HL-60 (cell line): ENCODE results near the gene CCM2L.
A peak's percentile ranks its signal among the peaks of the same experiment; 100 is the strongest.

Experiments used
- DNase-seq, 2 experiments: peaks; one replicate each; pipeline ENCODE4 v3.0.0-alpha.2; 2010 to 2020; ENCODE audit warnings: low read depth in 1 of 2, low spot score in 1 of 2
- H3K27ac ChIP-seq: fragments of 250-450 bp; sonication (Bioruptor Pico); replicated peaks from 2 replicates; pipeline ENCODE4 v1.5.1; 2020; ENCODE audit warnings: mild to moderate bottlenecking, moderate library complexity
- H3K27me3 ChIP-seq: fragments of 250-450 bp; sonication (Bioruptor Pico); 2 replicates; pipeline ENCODE4 v1.5.1; 2021; ENCODE audit warnings: mild to moderate bottlenecking, moderate library complexity; ENCODE audit not compliant: insufficient read depth, poor library complexity, severe bottlenecking
- H3K4me3 ChIP-seq: replicated peaks from 2 replicates; pipeline ENCODE4 v1.5.1; 2011; ENCODE audit warnings: mild to moderate bottlenecking, control low read depth, low read length; ENCODE audit not compliant: insufficient read depth
- GABPA ChIP-seq: IDR thresholded peaks from 2 replicates; pipeline ENCODE4 v1.6.1; 2012; ENCODE audit warnings: low read depth
- POLR2AphosphoS5 ChIP-seq: IDR thresholded peaks from 2 replicates; pipeline ENCODE4 v1.6.1; 2012; ENCODE audit warnings: low read depth
- SPI1 ChIP-seq: IDR thresholded peaks from 2 replicates; pipeline ENCODE4 v1.6.1; 2012; ENCODE audit warnings: low read depth, mild to moderate bottlenecking, borderline replicate concordance
- TF ChIP-seq, protein P1 (sequence below): IDR thresholded peaks from 2 replicates; pipeline ENCODE4 v1.6.1; 2012; ENCODE audit warnings: low read depth; ENCODE audit not compliant: insufficient replicate concordance
- TF ChIP-seq, protein P2 (sequence below): IDR thresholded peaks from one replicate; pipeline ENCODE4 v1.5.1; 2011; ENCODE audit warnings: low read length, control low read depth, inconsistent platforms; ENCODE audit not compliant: insufficient read depth

The CCM2L gene

GRCh38 chr20:32069711-32070110 lies 59.5 kb downstream of the CCM2L start:
- no peak overlapping the region for H3K4me3 ChIP-seq
- DNase-seq, result no peak
- H3K27ac ChIP-seq, result peak overlapping the region; percentile 60
- no peak for TF ChIP-seq POLR2AphosphoS5
- TF ChIP-seq GABPA, result no peak
- peak; percentile 45; the same call in 1 of the 2 replicates for TF ChIP-seq SPI1
- TF ChIP-seq, protein P1, sequence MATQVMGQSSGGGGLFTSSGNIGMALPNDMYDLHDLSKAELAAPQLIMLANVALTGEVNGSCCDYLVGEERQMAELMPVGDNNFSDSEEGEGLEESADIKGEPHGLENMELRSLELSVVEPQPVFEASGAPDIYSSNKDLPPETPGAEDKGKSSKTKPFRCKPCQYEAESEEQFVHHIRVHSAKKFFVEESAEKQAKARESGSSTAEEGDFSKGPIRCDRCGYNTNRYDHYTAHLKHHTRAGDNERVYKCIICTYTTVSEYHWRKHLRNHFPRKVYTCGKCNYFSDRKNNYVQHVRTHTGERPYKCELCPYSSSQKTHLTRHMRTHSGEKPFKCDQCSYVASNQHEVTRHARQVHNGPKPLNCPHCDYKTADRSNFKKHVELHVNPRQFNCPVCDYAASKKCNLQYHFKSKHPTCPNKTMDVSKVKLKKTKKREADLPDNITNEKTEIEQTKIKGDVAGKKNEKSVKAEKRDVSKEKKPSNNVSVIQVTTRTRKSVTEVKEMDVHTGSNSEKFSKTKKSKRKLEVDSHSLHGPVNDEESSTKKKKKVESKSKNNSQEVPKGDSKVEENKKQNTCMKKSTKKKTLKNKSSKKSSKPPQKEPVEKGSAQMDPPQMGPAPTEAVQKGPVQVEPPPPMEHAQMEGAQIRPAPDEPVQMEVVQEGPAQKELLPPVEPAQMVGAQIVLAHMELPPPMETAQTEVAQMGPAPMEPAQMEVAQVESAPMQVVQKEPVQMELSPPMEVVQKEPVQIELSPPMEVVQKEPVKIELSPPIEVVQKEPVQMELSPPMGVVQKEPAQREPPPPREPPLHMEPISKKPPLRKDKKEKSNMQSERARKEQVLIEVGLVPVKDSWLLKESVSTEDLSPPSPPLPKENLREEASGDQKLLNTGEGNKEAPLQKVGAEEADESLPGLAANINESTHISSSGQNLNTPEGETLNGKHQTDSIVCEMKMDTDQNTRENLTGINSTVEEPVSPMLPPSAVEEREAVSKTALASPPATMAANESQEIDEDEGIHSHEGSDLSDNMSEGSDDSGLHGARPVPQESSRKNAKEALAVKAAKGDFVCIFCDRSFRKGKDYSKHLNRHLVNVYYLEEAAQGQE, result no peak
- TF ChIP-seq, protein P2, sequence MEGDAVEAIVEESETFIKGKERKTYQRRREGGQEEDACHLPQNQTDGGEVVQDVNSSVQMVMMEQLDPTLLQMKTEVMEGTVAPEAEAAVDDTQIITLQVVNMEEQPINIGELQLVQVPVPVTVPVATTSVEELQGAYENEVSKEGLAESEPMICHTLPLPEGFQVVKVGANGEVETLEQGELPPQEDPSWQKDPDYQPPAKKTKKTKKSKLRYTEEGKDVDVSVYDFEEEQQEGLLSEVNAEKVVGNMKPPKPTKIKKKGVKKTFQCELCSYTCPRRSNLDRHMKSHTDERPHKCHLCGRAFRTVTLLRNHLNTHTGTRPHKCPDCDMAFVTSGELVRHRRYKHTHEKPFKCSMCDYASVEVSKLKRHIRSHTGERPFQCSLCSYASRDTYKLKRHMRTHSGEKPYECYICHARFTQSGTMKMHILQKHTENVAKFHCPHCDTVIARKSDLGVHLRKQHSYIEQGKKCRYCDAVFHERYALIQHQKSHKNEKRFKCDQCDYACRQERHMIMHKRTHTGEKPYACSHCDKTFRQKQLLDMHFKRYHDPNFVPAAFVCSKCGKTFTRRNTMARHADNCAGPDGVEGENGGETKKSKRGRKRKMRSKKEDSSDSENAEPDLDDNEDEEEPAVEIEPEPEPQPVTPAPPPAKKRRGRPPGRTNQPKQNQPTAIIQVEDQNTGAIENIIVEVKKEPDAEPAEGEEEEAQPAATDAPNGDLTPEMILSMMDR, result no peak
- no peaks in the 10 kb centered on the region for H3K27me3 ChIP-seq

GRCh38 chr20:32070282-32070681 lies 60.0 kb downstream of the CCM2L start:
- TF ChIP-seq, protein P1, result no peak
- TF ChIP-seq GABPA, result no peak
- TF ChIP-seq, protein P2, result no peak
- TF ChIP-seq SPI1, result no peak
- TF ChIP-seq POLR2AphosphoS5, result no peak
- no peak overlapping the region for H3K4me3 ChIP-seq
- H3K27me3 ChIP-seq, result no peaks in the 10 kb centered on the region
- peak overlapping the region; percentile 60 for H3K27ac ChIP-seq
- DNase-seq, result no peak

DNA sequence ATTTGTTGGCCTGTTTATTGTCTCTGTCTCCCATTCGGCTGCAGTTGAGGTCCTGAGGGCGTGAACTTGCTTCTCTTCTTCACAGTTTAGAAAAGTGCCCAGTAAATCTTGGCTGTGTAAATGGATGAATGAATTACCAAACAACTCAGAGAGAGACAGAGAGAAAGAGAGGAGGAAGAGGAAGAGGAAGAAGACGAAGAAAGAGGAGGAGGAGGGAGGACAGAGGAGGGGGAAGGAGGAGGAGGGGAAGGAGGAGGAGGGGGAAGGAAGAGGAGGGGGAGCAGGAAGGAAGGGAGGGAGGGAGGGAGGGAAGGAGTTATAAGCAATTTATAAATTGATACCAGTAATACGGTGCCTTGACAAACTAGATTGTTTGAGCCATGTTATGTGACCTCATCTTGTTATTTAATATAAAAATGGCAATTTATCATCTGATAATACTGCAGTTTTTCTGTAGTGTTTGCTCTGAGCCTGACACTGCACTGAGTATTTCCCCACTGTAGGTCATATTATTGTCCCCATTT lies 60.5 kb downstream of the CCM2L start:
- DNase-seq, result peak; percentile 25 to 55
- no peak overlapping the region for H3K4me3 ChIP-seq
- no peaks in the 10 kb centered on the region for H3K27me3 ChIP-seq
- H3K27ac ChIP-seq, result peak overlapping the region; percentile 60
- no peak for TF ChIP-seq GABPA
- TF ChIP-seq, protein P1, result no peak
- TF ChIP-seq, protein P2, result no peak
- TF ChIP-seq POLR2AphosphoS5, result no peak
- no peak for TF ChIP-seq SPI1
